ENCODE results near the gene ZC3H13. TPM values are rescaled to one million over a fixed set of nuclear protein-coding genes. Genes with fewer than 3 reads are reported as not detected.

ZC3H13 gene, protein sequence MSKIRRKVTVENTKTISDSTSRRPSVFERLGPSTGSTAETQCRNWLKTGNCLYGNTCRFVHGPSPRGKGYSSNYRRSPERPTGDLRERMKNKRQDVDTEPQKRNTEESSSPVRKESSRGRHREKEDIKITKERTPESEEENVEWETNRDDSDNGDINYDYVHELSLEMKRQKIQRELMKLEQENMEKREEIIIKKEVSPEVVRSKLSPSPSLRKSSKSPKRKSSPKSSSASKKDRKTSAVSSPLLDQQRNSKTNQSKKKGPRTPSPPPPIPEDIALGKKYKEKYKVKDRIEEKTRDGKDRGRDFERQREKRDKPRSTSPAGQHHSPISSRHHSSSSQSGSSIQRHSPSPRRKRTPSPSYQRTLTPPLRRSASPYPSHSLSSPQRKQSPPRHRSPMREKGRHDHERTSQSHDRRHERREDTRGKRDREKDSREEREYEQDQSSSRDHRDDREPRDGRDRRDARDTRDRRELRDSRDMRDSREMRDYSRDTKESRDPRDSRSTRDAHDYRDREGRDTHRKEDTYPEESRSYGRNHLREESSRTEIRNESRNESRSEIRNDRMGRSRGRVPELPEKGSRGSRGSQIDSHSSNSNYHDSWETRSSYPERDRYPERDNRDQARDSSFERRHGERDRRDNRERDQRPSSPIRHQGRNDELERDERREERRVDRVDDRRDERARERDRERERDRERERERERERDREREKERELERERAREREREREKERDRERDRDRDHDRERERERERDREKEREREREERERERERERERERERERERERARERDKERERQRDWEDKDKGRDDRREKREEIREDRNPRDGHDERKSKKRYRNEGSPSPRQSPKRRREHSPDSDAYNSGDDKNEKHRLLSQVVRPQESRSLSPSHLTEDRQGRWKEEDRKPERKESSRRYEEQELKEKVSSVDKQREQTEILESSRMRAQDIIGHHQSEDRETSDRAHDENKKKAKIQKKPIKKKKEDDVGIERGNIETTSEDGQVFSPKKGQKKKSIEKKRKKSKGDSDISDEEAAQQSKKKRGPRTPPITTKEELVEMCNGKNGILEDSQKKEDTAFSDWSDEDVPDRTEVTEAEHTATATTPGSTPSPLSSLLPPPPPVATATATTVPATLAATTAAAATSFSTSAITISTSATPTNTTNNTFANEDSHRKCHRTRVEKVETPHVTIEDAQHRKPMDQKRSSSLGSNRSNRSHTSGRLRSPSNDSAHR (N-terminal part only)
- total RNA-seq: 31.4 TPM
- long read RNA-seq, partial matches to known transcripts: 4 of 13 reads
- long read RNA-seq, other reads (novel, unspliced or antisense): 9 of 13 reads

GRCh38 chr13:46052319-46053161, at the start of gene ZC3H13:
Gene ZC3H13, minus strand, starts transcription at chr13:46052746. Its CDS starts 7,239 bp downstream, at chr13:46045507.
- DNase-seq (peak; percentile 96), ATAC-seq (ENCODE audit: poor library complexity) (peak; percentile 100)
- intact Hi-C loops (cut with DNase I): no loop called here

DNA sequence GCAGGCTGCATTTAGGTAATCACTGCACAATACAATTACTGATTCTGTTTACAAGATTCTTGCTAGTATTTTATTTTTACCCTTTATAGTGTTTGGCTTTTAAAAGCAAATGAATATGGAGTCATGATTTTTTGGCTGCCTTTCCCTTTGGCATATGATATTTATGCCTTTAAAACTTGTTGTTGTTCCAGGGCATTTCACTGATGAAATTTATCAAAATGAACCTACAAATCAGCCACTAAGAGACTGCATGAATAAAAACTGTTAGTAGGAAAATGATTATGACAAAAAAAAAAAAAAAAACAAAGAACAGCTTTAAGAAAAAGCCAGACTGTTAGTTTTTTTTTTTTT, 49.7 kb upstream of the ZC3H13 start:
- intact Hi-C loops (cut with DNase I): no loop called here
- DNase-seq (no peak), ATAC-seq (ENCODE audit: poor library complexity) (no peak)

- intact Hi-C loops (cut with DNase I): no loop called here
- no peak for ATAC-seq (ENCODE audit: poor library complexity)
Observed at GRCh38 chr13:46101484-46102254, 49.1 kb upstream of the ZC3H13 start.

GRCh38 chr13:46101002-46101401, 48.5 kb upstream of the ZC3H13 start:
- ATAC-seq (ENCODE audit: poor library complexity): no peak
- DNase-seq: no peak
- intact Hi-C loops (cut with DNase I): no loop called here

More at GRCh38 chr13:46101484-46102254, 49.1 kb upstream of the ZC3H13 start:
- DNase-seq: no peak

DNA sequence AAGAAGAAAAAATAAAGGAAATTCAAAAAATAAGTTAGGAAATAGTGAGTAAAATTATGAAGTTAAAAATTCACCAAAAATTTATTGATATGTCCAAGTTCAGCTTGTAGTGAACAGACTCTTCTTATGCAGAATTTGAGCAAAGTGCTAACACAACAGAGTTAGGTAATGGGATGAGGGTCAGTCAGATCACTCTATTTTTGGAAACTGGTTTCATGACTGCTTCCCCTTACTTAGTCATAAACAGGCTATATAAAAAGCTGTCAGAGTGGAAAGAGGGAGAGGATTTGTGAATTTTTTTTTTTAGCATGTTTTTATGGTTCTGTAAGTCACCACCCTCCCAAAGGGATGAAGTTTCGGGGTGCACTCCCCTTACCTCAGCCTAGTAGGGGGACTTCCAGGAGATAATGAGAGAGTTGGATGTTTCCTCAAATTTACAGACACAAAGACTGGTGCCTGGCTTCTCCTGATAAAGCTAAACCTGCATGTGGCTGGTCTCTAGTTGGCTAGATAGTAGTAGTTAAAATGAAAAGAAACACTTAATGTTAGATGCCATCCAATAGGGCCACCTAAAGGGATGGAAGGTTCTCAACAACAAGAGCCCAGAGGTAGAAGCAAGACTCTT, 47.8 kb upstream of the ZC3H13 start:
- peak; percentile 41 for ATAC-seq (ENCODE audit: poor library complexity)
- no peak for DNase-seq
- intact Hi-C loops (cut with DNase I): no loop called here

- intact Hi-C loops (cut with DNase I): no loop called here
- no peak for DNase-seq
- ATAC-seq (ENCODE audit: poor library complexity): no peak
Observed at GRCh38 chr13:46097663-46098062, 45.1 kb upstream of the ZC3H13 start.

DNA sequence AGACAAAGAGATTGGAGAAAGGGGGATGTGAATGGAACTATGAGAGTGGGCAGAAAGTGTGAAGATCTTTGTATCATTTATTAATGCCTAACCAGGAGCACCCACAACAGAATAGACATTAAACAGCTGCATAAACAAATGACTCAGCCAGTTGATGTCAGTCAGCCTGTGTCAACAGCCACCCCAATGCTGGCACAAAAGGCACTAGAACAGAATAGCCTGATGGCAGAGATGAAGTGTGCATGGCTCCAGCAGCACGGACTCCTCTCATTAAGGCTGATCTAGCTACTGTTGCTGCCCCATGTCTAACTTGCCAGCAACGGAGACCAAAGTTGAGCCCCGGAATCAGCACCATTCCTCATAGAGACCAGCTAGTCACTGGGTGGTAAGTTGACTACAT, 44.5 kb upstream of the ZC3H13 start:
- no peak for DNase-seq
- intact Hi-C loops (cut with DNase I): no loop called here
- no peak for ATAC-seq (ENCODE audit: poor library complexity)

- peak; percentile 22 for ATAC-seq (ENCODE audit: poor library complexity)
- intact Hi-C loops (cut with DNase I): no loop called here
- DNase-seq: no peak
Observed at GRCh38 chr13:46094478-46094877, 41.9 kb upstream of the ZC3H13 start.

GRCh38 chr13:46088821-46089562, 36.4 kb upstream of the ZC3H13 start:
- DNase-seq (no peak), ATAC-seq (ENCODE audit: poor library complexity) (no peak)
- intact Hi-C loops (cut with DNase I): no loop called here

DNA sequence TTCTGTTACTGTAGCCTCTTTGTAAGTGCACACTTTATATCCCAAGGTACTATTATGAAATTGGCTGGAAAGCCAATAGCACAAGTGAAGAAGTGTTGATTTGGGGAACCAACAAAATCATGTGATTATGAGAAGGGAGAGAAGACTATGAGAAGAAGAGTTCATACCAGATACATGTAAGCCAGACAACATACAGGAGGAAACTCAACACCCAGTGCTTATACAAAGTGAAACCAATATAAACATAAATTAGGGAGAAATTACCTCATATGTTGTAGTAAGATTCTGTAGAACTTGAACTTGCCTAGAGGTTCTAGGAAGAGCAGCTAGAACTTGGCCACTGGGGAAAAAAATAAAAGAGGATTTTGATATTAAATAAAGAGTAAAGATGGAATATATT, 34.9 kb upstream of the ZC3H13 start:
- ATAC-seq (ENCODE audit: poor library complexity): no peak
- intact Hi-C loops (cut with DNase I): no loop called here
- no peak for DNase-seq

- intact Hi-C loops (cut with DNase I): no loop called here
- ATAC-seq (ENCODE audit: poor library complexity) (no peak), DNase-seq (no peak)
Observed at GRCh38 chr13:46086985-46087384, 34.4 kb upstream of the ZC3H13 start.

DNA sequence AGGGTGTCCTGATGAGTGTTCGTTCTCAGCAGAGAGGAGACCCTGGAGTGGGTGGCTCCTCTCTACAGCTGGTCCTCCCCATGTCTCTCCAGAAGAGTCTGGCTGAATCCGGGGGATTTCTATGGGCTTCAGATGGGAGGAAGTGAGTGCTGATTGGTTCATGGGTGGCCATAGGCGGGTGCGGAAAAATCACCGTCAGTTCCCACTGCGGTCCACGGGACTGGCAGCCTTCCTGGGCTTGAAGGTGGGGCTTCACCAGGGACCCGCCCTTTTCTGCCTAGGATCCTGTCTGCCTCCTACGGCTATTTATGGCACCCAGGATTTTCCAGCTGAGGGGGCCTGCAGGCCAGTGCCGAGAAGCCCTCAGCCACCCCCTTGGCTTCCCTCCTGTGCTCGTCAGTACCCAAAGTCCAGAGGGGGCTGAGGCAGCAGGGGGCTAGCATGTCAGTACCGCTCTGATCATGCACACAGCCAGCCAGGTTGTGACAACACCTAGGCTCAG, 33.9 kb upstream of the ZC3H13 start:
- ATAC-seq (ENCODE audit: poor library complexity) (no peak), DNase-seq (no peak)
- intact Hi-C loops (cut with DNase I): no loop called here

GRCh38 chr13:46085737-46086136, 33.2 kb upstream of the ZC3H13 start:
- DNase-seq (no peak), ATAC-seq (ENCODE audit: poor library complexity) (no peak)
- intact Hi-C loops (cut with DNase I): no loop called here

DNA sequence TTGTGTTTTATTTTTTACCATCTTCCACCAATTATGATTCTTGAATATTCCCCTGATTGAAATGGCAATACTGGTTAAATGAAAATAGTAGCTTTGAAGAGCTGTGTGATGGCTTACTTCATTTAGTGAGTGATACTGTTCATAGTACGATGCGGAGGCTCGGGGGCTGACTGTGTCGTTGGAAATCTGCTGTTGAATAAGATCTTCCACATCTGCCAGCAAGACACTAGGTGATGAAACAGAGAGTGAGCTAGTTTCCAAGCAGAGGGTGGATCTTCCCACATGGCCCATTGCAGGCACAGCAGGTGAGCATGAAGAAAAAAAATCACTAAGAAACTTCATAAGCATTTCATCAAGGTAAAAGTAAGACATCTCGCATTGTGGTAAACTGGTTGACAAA, 29.8 kb upstream of the ZC3H13 start:
- DNase-seq (no peak), ATAC-seq (ENCODE audit: poor library complexity) (no peak)
- intact Hi-C loops (cut with DNase I): no loop called here

DNA sequence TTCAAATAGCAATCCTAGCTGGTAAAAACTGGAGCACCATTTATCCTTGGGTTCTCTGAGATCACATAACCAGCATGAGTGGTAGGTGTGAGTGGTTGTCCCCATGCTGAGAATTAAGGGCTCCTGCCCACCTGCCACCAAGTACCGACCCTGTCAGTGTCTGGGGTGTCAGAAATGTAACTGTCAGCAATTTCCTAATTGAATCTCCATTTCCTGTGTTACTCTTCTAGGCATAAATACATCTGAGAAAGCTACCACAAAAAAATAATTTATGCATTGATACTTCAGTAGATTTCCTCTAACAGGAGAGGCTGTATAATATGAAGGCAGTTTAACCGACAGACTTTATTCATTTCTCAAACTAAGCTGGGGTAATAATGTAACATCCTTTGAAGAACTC, 27.2 kb upstream of the ZC3H13 start:
- intact Hi-C loops (cut with DNase I): no loop called here
- no peak for ATAC-seq (ENCODE audit: poor library complexity)
- no peak for DNase-seq

DNA sequence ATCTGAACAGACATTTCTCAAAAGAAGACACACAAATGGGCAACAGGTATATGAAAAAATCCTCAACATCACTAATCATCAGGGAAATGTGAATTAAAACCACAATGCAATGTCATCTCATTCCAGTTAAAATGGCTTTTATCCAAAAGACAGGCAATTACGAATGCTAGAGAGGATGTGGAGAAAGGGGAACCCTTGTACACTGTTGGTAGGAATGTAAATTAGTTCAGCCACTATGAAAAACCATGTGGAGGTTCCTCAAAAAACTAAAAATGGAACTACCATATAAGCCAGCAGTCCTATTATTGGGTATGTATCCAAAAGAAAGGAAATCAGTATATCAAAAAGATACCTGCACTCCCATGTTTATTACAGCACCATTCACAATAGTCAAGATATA, 24.7 kb upstream of the ZC3H13 start:
- intact Hi-C loops (cut with DNase I): no loop called here
- ATAC-seq (ENCODE audit: poor library complexity) (no peak), DNase-seq (no peak)
